Prostate gland (tissue), 2 donors: Measurements from ENCODE around the gene LARGE1. TPM values are rescaled to one million over a fixed set of nuclear protein-coding genes. Genes with fewer than 3 reads are reported as not detected.
"Not testable (repeated sequence)": the region's sequence is repeated elsewhere in the genome, so short reads cannot be mapped to it uniquely, and the experiment has no call there.

Experiments used
- DNase-seq: peaks from one replicate; pipeline ENCODE4 v3.0.0-alpha.2; 2019; ENCODE audit warnings: low spot score
- H3K27ac ChIP-seq, 2 donors: fragments of 200-600 bp; sonication (generic); 2 replicates each; pipeline ENCODE4 v1.5.1; 2017 to 2019
- H3K27me3 ChIP-seq: fragments of 200-600 bp; sonication (generic); replicated peaks from 2 replicates; pipeline ENCODE4 v1.5.1; 2019; ENCODE audit not compliant: insufficient read depth
- H3K36me3 ChIP-seq, 2 donors: fragments of 200-600 bp; sonication (generic); 1 replicate in 1 of 2; 2 replicates in 1 of 2; pipeline versions ENCODE4 v1.5.1 to v1.8.1; 2017 to 2019
- H3K4me1 ChIP-seq: fragments of 200-600 bp; sonication (generic); replicated peaks from 2 replicates; pipeline ENCODE4 v1.5.1; 2019
- H3K4me3 ChIP-seq, 2 donors: fragments of 200-600 bp; sonication (generic); 2 replicates each; pipeline ENCODE4 v1.5.1; 2017 to 2019
- H3K9me3 ChIP-seq: fragments of 200-600 bp; sonication (generic); 2 replicates; pipeline ENCODE4 v1.5.1; 2017
- POLR2A ChIP-seq: fragments of 450-650 bp; IDR thresholded peaks from one replicate; pipeline ENCODE4 v1.6.1; 2016; ENCODE audit warnings: antibody characterized with exemption, mild to moderate bottlenecking
- POLR2AphosphoS5 ChIP-seq: sonication (generic); formaldehyde crosslinking; IDR thresholded peaks from one replicate; pipeline ENCODE4 v1.6.1; 2017; ENCODE audit warnings: antibody characterized with exemption
- WGBS: methylation state at CpG from one replicate; pipeline ENCODE4 v1.1.5; 2018; 5-methylcytosine and 5-hydroxymethylcytosine counted together
- intact Hi-C: fragments of 100-400 bp; cut with DNase I; formaldehyde crosslinking; loops from one replicate; pipeline ENCODE4 v1.14.2; 2022
- total RNA-seq, 2 donors: library from RNA; depleted of rRNA; stranded (reverse); fragments of >200 nt; gene quantifications; one replicate each; pipeline ENCODE4 v1.1.0, GENCODE V29; 2016
- TF ChIP-seq, protein P1 (sequence below), 4 experiments: fragments of 200-600 bp in 2 of 4; fragments of 450-650 bp in 2 of 4; sonication (generic) in 2 of 4; IDR thresholded peaks; 1 replicate in 3 of 4; 2 replicates in 1 of 4; pipeline ENCODE4 v1.5.1; 2016 to 2019; ENCODE audit warnings: antibody characterized with exemption in 4 of 4, mild to moderate bottlenecking in 2 of 4, moderate library complexity in 2 of 4

The LARGE1 gene
- total RNA-seq, 2 donors from 2014 or later: 18.6 to 37.4 TPM

GRCh38 chr22:33379836-33380235 is 540.4 kb downstream of the LARGE1 start:
- H3K27me3 ChIP-seq: no peaks in the 10 kb centered on the region
- intact Hi-C loops: no loop called here
- TF ChIP-seq POLR2A (no peak), POLR2AphosphoS5 (no peak)
- TF ChIP-seq, protein P1, sequence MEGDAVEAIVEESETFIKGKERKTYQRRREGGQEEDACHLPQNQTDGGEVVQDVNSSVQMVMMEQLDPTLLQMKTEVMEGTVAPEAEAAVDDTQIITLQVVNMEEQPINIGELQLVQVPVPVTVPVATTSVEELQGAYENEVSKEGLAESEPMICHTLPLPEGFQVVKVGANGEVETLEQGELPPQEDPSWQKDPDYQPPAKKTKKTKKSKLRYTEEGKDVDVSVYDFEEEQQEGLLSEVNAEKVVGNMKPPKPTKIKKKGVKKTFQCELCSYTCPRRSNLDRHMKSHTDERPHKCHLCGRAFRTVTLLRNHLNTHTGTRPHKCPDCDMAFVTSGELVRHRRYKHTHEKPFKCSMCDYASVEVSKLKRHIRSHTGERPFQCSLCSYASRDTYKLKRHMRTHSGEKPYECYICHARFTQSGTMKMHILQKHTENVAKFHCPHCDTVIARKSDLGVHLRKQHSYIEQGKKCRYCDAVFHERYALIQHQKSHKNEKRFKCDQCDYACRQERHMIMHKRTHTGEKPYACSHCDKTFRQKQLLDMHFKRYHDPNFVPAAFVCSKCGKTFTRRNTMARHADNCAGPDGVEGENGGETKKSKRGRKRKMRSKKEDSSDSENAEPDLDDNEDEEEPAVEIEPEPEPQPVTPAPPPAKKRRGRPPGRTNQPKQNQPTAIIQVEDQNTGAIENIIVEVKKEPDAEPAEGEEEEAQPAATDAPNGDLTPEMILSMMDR (IDR thresholded peaks at IDR 0.05): no peak
- H3K4me1 ChIP-seq: no peaks in the 10 kb centered on the region
- H3K9me3 ChIP-seq: no peaks in the 10 kb centered on the region
- DNase-seq: no peak
- H3K36me3 ChIP-seq: no peaks in the 10 kb centered on the region
- H3K27ac ChIP-seq: no peak overlapping the region
- no peak overlapping the region for H3K4me3 ChIP-seq
- WGBS: 95% methylated on average over 2 of the region's 2 CpGs

- Histone ChIP-seq H3K4me3 (no peak overlapping the region), H3K9me3 (no peaks in the 10 kb centered on the region), H3K27ac (no peak overlapping the region), H3K27me3 (no peaks in the 10 kb centered on the region), H3K36me3 (no peaks in the 10 kb centered on the region), H3K4me1 (no peaks in the 10 kb centered on the region)
- 93% methylated on average over 1 of the region's 1 CpG for WGBS
- intact Hi-C loops: no loop called here
- DNase-seq: no peak
- no peak for TF ChIP-seq POLR2A
- no peak for TF ChIP-seq POLR2AphosphoS5
- TF ChIP-seq, protein P1 (IDR thresholded peaks at IDR 0.05): no peak
Observed at GRCh38 chr22:33372875-33373274, 547.4 kb downstream of the LARGE1 start.

DNA sequence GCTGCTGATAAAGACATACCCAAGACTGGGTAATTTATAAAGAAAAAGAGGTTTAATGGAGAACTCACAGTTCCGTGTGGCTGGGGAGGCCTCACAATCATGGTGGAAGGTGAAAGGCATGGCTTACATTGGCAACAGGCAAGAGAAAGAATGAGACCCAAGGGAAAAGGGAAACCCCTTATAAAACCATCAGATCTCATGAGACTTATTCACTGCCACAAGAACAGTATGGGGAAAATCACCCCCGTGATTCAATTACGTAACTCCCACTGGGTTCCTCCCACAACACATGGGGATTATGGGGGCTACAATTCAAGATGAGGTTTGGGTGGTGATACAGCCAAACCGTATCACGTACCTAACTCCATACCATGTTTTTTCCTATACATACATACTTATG is 557.0 kb downstream of the LARGE1 start:
- H3K4me1 ChIP-seq, H3K36me3 ChIP-seq, intact Hi-C loops, H3K9me3 ChIP-seq, DNase-seq, H3K27me3 ChIP-seq, H3K4me3 ChIP-seq, H3K27ac ChIP-seq: not testable (repeated sequence)
- 92% methylated on average over 5 of the region's 5 CpGs for WGBS

DNA sequence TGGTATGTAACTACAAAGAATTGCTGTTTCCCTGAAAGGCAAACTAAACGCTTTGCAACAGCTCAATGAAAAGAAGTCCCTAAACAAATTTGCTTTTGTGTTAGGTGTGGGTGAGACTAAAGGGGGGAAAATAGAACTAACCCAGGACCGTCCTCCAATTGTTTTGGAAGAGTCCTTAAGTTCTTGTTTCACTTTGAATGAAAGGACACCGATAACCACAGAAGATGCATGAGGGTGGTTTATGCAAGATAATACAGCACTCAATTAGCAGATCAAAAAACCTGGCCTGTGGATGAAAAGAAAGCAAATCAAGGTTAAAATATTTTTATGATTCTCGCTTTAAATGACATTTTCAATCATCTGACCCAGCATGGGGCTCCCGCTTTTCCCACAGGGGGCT is 557.6 kb downstream of the LARGE1 start:
- no peaks in the 10 kb centered on the region for H3K9me3 ChIP-seq
- TF ChIP-seq POLR2A (no peak), POLR2AphosphoS5 (no peak)
- TF ChIP-seq, protein P1 (IDR thresholded peaks at IDR 0.05): no peak
- WGBS: 75% methylated on average over 5 of the region's 5 CpGs
- no peak for DNase-seq
- no peak overlapping the region for H3K27ac ChIP-seq
- H3K4me3 ChIP-seq: no peak overlapping the region
- H3K4me1 ChIP-seq: no peaks in the 10 kb centered on the region
- intact Hi-C loops: no loop called here
- H3K27me3 ChIP-seq: no peaks in the 10 kb centered on the region
- H3K36me3 ChIP-seq: no peaks in the 10 kb centered on the region

- DNase-seq: no peak
- TF ChIP-seq, protein P1 (IDR thresholded peaks at IDR 0.05): no peak
- no peak for TF ChIP-seq POLR2AphosphoS5
- TF ChIP-seq POLR2A: no peak
- no peaks in the 10 kb centered on the region for H3K27me3 ChIP-seq
Observed at GRCh38 chr22:33361581-33361980, 558.7 kb downstream of the LARGE1 start.

More at GRCh38 chr22:33361581-33361980, 558.7 kb downstream of the LARGE1 start:
- Histone ChIP-seq H3K36me3 (no peaks in the 10 kb centered on the region), H3K4me3 (no peak overlapping the region), H3K27ac (no peak overlapping the region), H3K9me3 (no peaks in the 10 kb centered on the region), H3K4me1 (no peaks in the 10 kb centered on the region)
- intact Hi-C loops: no loop called here
